Thoracic aorta (tissue), 2 donors: ENCODE results near the gene VGF. TPM values are rescaled to one million over a fixed set of nuclear protein-coding genes. Genes with fewer than 3 reads are reported as not detected.

ENCODE experiments used
- ATAC-seq: fragments of 150-250 bp; one replicate; pipeline ENCODE4 v1.8.0; 2017; ENCODE audit warnings: low read depth; ENCODE audit not compliant: insufficient number of reproducible peaks, low FRiP score
- DNase-seq: peaks from one replicate; pipeline ENCODE4 v3.0.0-alpha.2; 2020; ENCODE audit warnings: low spot score
- H3K27ac ChIP-seq, 2 donors: fragments of 200-600 bp; sonication (generic); 1 replicate in 1 of 2; 2 replicates in 1 of 2; pipeline ENCODE4 v1.5.1; 2016; ENCODE audit warnings: mild to moderate bottlenecking in 2 of 2, moderate library complexity in 2 of 2
- H3K27me3 ChIP-seq: fragments of 200-600 bp; sonication (generic); replicated peaks from 2 replicates; pipeline ENCODE4 v1.6.0; 2016; ENCODE audit warnings: mild to moderate bottlenecking; ENCODE audit not compliant: insufficient read depth
- H3K36me3 ChIP-seq: fragments of 200-600 bp; sonication (generic); one replicate; pipeline ENCODE4 v1.5.1; 2016
- H3K4me1 ChIP-seq, 2 donors: fragments of 200-600 bp; sonication (generic); 1 replicate in 1 of 2; 2 replicates in 1 of 2; pipeline versions ENCODE4 v1.5.1 to v1.6.0; 2016; ENCODE audit warnings: low read depth in 2 of 2, mild to moderate bottlenecking in 1 of 2; ENCODE audit not compliant: control insufficient read depth in 1 of 2
- H3K4me3 ChIP-seq: fragments of 200-600 bp; sonication (generic); 2 replicates; pipeline ENCODE4 v1.5.1; 2016; ENCODE audit warnings: mild to moderate bottlenecking
- H3K9me3 ChIP-seq: fragments of 200-600 bp; sonication (generic); 2 replicates; pipeline ENCODE4 v1.5.1; 2016
- total RNA-seq, 2 donors: library from RNA; depleted of rRNA; stranded (reverse); fragments of >200 nt; gene quantifications; one replicate each; pipeline versions ENCODE4 v1.1.0 to v1.2.3, GENCODE V29; 2016
- TF ChIP-seq, protein P1 (sequence below): fragments of 200-600 bp; sonication (generic); IDR thresholded peaks from one replicate; pipeline ENCODE4 v1.5.1; 2019; ENCODE audit warnings: antibody characterized with exemption

The VGF gene
- total RNA-seq, 2 donors from 2014 or later: not detected

DNA sequence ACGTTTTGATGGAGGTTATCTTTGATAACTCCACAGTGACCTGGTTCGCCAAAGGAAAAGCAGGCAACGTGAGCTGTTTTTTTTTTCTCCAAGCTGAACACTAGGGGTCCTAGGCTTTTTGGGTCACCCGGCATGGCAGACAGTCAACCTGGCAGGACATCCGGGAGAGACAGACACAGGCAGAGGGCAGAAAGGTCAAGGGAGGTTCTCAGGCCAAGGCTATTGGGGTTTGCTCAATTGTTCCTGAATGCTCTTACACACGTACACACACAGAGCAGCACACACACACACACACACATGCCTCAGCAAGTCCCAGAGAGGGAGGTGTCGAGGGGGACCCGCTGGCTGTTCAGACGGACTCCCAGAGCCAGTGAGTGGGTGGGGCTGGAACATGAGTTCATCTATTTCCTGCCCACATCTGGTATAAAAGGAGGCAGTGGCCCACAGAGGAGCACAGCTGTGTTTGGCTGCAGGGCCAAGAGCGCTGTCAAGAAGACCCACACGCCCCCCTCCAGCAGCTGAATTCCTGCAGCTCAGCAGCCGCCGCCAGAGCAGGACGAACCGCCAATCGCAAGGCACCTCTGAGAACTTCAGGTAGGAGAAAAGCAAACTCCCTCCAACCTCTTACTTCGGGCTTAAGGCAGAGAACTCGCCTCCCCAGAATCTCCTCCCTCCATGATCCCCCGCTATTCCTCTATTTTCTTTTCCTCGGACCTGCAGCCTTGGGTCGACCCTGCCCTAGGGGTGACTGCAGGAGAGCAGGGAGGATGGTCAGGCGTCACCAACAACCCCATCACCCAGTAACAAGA is 38.5 kb downstream of the VGF start, which contains the start of gene SERPINE1:
Gene SERPINE1 (plus strand): TSS at position 454 of the 809 bp plus-strand sequence. CDS start 1,290 bp downstream, outside the sequence.
- Histone ChIP-seq H3K4me1 (peaks cover 34 to 92% of the 10 kb centered on the region in 2 donors), H3K27ac (peak within 1 kb of the TSS; percentile 93 to 95), H3K36me3 (peaks cover 15% of the 10 kb centered on the region), H3K9me3 (no peaks in the 10 kb centered on the region), H3K27me3 (no peaks in the 10 kb centered on the region), H3K4me3 (peak within 1 kb of the TSS; percentile 74)
- TF ChIP-seq, protein P1, sequence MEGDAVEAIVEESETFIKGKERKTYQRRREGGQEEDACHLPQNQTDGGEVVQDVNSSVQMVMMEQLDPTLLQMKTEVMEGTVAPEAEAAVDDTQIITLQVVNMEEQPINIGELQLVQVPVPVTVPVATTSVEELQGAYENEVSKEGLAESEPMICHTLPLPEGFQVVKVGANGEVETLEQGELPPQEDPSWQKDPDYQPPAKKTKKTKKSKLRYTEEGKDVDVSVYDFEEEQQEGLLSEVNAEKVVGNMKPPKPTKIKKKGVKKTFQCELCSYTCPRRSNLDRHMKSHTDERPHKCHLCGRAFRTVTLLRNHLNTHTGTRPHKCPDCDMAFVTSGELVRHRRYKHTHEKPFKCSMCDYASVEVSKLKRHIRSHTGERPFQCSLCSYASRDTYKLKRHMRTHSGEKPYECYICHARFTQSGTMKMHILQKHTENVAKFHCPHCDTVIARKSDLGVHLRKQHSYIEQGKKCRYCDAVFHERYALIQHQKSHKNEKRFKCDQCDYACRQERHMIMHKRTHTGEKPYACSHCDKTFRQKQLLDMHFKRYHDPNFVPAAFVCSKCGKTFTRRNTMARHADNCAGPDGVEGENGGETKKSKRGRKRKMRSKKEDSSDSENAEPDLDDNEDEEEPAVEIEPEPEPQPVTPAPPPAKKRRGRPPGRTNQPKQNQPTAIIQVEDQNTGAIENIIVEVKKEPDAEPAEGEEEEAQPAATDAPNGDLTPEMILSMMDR: no peak
- peak; percentile 49 for ATAC-seq
- DNase-seq: peak; percentile 97

DNA sequence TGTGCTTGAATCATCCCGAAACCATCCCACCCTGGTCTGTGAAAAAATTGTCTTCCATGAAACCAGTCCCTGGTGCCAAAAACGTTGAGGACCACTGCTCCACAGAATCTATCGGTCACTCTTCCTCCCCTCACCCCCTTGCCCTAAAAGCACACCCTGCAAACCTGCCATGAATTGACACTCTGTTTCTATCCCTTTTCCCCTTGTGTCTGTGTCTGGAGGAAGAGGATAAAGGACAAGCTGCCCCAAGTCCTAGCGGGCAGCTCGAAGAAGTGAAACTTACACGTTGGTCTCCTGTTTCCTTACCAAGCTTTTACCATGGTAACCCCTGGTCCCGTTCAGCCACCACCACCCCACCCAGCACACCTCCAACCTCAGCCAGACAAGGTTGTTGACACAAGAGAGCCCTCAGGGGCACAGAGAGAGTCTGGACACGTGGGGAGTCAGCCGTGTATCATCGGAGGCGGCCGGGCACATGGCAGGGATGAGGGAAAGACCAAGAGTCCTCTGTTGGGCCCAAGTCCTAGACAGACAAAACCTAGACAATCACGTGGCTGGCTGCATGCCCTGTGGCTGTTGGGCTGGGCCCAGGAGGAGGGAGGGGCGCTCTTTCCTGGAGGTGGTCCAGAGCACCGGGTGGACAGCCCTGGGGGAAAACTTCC is 39.2 kb downstream of the VGF start:
- no peaks in the 10 kb centered on the region for H3K9me3 ChIP-seq
- no peak for ATAC-seq
- peaks cover 39 to 90% of the 10 kb centered on the region in 2 donors for H3K4me1 ChIP-seq
- no peaks in the 10 kb centered on the region for H3K27me3 ChIP-seq
- H3K36me3 ChIP-seq: peaks cover 10% of the 10 kb centered on the region
- TF ChIP-seq, protein P1: no peak
- DNase-seq: no peak
- peak overlapping the region; percentile 74 for H3K4me3 ChIP-seq
- peak overlapping the region; percentile 93 to 95 for H3K27ac ChIP-seq

DNA sequence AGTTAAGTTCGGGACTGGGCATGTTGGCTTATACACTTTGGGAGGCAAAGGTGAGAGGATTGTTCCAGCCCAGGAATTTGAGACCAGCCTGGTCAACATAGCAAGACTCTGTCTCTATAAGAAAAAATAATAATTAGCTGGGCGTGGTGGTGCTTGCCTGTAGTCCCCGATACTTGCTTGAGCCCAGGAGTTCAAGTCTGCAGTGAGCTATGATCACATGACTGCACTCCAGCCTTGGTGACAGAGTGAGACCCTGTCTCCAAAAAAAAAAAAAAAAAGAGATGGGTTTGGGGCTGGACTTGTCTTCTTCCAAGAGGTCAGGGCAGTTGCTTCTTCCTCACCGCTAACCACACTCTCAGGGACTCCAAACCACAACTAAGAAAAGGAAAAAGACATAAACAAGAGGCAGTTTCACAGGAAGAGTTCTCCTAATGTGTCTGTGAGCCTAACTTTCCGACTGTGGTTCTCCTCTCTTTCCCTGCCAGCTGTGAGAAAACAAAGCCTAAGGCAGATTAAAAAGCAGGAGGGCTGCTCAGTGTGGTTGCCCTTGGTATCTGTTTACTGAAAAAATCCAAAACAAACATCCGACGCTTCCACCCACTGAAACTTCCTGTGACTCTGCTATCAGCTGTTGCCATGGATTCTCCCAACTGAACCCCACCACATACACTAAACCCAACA is 40.9 kb downstream of the VGF start:
- ATAC-seq: no peak
- Histone ChIP-seq H3K36me3 (no peaks in the 10 kb centered on the region), H3K27ac (peak overlapping the region; percentile 93 to 95), H3K4me3 (no peak overlapping the region), H3K27me3 (no peaks in the 10 kb centered on the region), H3K4me1 (peaks cover 48 to 91% of the 10 kb centered on the region in 2 donors), H3K9me3 (no peaks in the 10 kb centered on the region)
- no peak for DNase-seq
- TF ChIP-seq, protein P1: no peak

DNA sequence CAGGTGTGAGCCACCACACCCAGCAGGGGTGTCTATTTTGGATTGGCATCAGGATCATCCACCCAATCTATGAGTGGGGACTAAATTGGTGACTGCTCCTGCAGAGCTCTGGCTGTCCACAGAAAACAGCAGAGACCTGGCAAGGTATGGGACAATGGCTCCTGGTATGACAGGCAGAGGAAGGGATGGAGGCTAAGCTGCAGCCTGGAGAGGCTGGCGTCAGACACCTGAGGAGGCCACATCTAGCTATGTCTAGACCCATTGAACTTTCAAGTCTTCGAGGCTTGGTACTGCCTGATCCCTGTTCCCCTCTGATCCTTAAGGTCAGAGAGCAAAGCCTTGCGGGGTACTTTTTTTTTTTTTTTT is 41.7 kb downstream of the VGF start:
- H3K4me3 ChIP-seq: no peak overlapping the region
- H3K9me3 ChIP-seq: no peaks in the 10 kb centered on the region
- H3K4me1 ChIP-seq: peaks cover 52 to 91% of the 10 kb centered on the region in 2 donors
- ATAC-seq (no peak), DNase-seq (no peak)
- H3K36me3 ChIP-seq: no peaks in the 10 kb centered on the region
- H3K27ac ChIP-seq: peak overlapping the region; percentile 93 to 95
- no peaks in the 10 kb centered on the region for H3K27me3 ChIP-seq
- TF ChIP-seq, protein P1: no peak
